Measurements from ENCODE around the gene EYA3. TPM values are rescaled to one million over a fixed set of nuclear protein-coding genes. Genes with fewer than 3 reads are reported as not detected.

Gene EYA3
- total and polyA plus RNA-seq, 2 of the 8 experiments (the other 6 are each of a cell fraction or from before 2014, with no cell fraction given): 15.0 to 33.9 TPM

- H3K79me2 ChIP-seq (ENCODE audit: control insufficient read depth in 1 of 2, insufficient read depth in 2 of 2, low read length in 2 of 2): no peaks in the 10 kb centered on the region
- no peak overlapping the region for H2BK120ac ChIP-seq (replicated peaks; ENCODE audit: low read depth, low read length)
- H3K18ac ChIP-seq (ENCODE audit: extremely low read depth, low read length): no peak overlapping the region
- FAIRE-seq (no peak), DNase-seq (ENCODE audit: low read depth in 1 of 2, low spot score in 2 of 2) (no peak)
- no peaks in the 10 kb centered on the region for H3K79me1 ChIP-seq (ENCODE audit: low read depth, low read length)
- no peak overlapping the region for H4K5ac ChIP-seq (ENCODE audit: insufficient read length, low read depth, low read length)
- WGBS, 2 experiments (ENCODE audit: extremely low coverage in 1 of 2, insufficient coverage in 1 of 2, insufficient read length in 1 of 2, insufficient replicate concordance in 2 of 2, low coverage in 1 of 2, low lambda C conversion rate in 2 of 2, missing lambda C conversion rate in 1 of 2): 89% methylated on average over 11 of the region's 11 CpGs; no CpG with 5 or more reads in 1 of the 2 experiments
- CTCF ChIA-PET (ENCODE audit: partially characterized antibody): interaction anchor here (1.4 kb wide), 1 partner anchor 11 kb away, joined by 5 read pairs; no protein-coding TSS in a partner anchor
- H4K8ac ChIP-seq (ENCODE audit: extremely low read depth, insufficient read depth, low read length): no peak overlapping the region
- no peak overlapping the region for H4K91ac ChIP-seq (replicated peaks; ENCODE audit: insufficient read length, low read length)
- no peaks in the 10 kb centered on the region for H3K36me3 ChIP-seq (ENCODE audit: control insufficient read depth in 2 of 4, insufficient read depth in 4 of 4, low read length in 3 of 4)
- no peak overlapping the region for H3K23ac ChIP-seq (ENCODE audit: insufficient read length)
- no peak overlapping the region for H2BK20ac ChIP-seq (ENCODE audit: low read length)
- H2AK5ac ChIP-seq (ENCODE audit: low read depth, low read length): no peak overlapping the region
- no peaks in the 10 kb centered on the region for H3K23me2 ChIP-seq (ENCODE audit: low read depth, low read length)
- no peak overlapping the region for H3K4me3 ChIP-seq (ENCODE audit: extremely low read depth in 1 of 4, insufficient read depth in 2 of 4, low read depth in 3 of 4, low read length in 4 of 4)
- no peak overlapping the region for H3K4ac ChIP-seq (replicated peaks; ENCODE audit: insufficient read length, low read depth, low read length)
- H3K9me3 ChIP-seq (ENCODE audit: insufficient read depth in 2 of 2, low read depth in 1 of 2, low read length in 1 of 2): no peaks in the 10 kb centered on the region
- no peak overlapping the region for H2AFZ ChIP-seq (ENCODE audit: low read length)
- no peaks in the 10 kb centered on the region for H3K4me1 ChIP-seq (replicated peaks in 1 of 4; ENCODE audit: control insufficient read depth in 3 of 4, insufficient read depth in 4 of 4, low read length in 3 of 4)
- POLR2A ChIA-PET (ENCODE audit: partially characterized antibody): no interaction called here
- H2BK12ac ChIP-seq (ENCODE audit: low read depth, low read length): no peak overlapping the region
- H4K20me1 ChIP-seq (replicated peaks in 1 of 2; ENCODE audit: control insufficient read depth in 1 of 2, insufficient read depth in 2 of 2, low read length in 2 of 2): no peaks in the 10 kb centered on the region
- H3K9ac ChIP-seq (replicated peaks in 1 of 4; ENCODE audit: extremely low read depth in 1 of 4, low read depth in 3 of 4, low read length in 3 of 4): no peak overlapping the region
- no peak overlapping the region for H2BK15ac ChIP-seq (ENCODE audit: low read length)
- H3K27me3 ChIP-seq (replicated peaks in 1 of 4; ENCODE audit: control insufficient read depth in 3 of 4, extremely low read depth in 1 of 4, insufficient read depth in 3 of 4, low read length in 3 of 4): no peaks in the 10 kb centered on the region
- H3K56ac ChIP-seq (replicated peaks; ENCODE audit: insufficient read length, low read depth, low read length): no peak overlapping the region
- H3K14ac ChIP-seq (ENCODE audit: insufficient read length): no peak overlapping the region
- H3K27ac ChIP-seq (ENCODE audit: low read depth, low read length): no peak overlapping the region
- H3K4me2 ChIP-seq (ENCODE audit: insufficient read depth in 1 of 2, low read depth in 2 of 2, low read length in 2 of 2): no peak overlapping the region
- no peak overlapping the region for H2BK5ac ChIP-seq (ENCODE audit: low read depth, low read length)
- no peak for TF ChIP-seq FOSL1 (IDR thresholded peaks at IDR 0.05; ENCODE audit: insufficient read depth, low read depth, low read length)
- no peak for TF ChIP-seq NRF1 (IDR thresholded peaks at IDR 0.05; ENCODE audit: low read depth, low read length)
- TF ChIP-seq SUZ12 (IDR thresholded peaks at IDR 0.05; ENCODE audit: low read length): no peak
- TF ChIP-seq CEBPB (IDR thresholded peaks at IDR 0.05; ENCODE audit: low read depth, low read length): no peak
- no peak for TF ChIP-seq EP300 (IDR thresholded peaks at IDR 0.05; ENCODE audit: borderline replicate concordance in 1 of 2, low read depth in 2 of 2, low read length in 2 of 2)
- TF ChIP-seq RFX5 (IDR thresholded peaks at IDR 0.05; ENCODE audit: borderline replicate concordance, low read depth, low read length): no peak
- no peak for TF ChIP-seq RBBP5 (IDR thresholded peaks at IDR 0.05; ENCODE audit: borderline replicate concordance, low read depth, low read length)
- TF ChIP-seq EZH2 (IDR thresholded peaks at IDR 0.05; ENCODE audit: low read depth, low read length, severe bottlenecking): no peak
- TF ChIP-seq SAP30 (IDR thresholded peaks at IDR 0.05; ENCODE audit: insufficient read depth, insufficient replicate concordance, low read length): no peak
Observed at GRCh38 chr1:28132171-28133167, 44.1 kb upstream of the EYA3 start.

Data from H1 (cell line).